H1 (cell line): Measurements from ENCODE around the gene ZNF768. TPM values are rescaled to one million over a fixed set of nuclear protein-coding genes. Genes with fewer than 3 reads are reported as not detected.

Source experiments
- CTCF ChIA-PET: fragments of 300-600 bp; sonication (Branson Sonifier 250); formaldehyde crosslinking; loops from one replicate; lab custom pipeline; 2021; ENCODE audit not compliant: partially characterized antibody; lab: Charles Lee
- POLR2A ChIA-PET: fragments of 300-600 bp; sonication (Branson Sonifier 250); formaldehyde crosslinking; loops from one replicate; lab custom pipeline; 2021; ENCODE audit warnings: inconsistent platforms; ENCODE audit not compliant: partially characterized antibody; lab: Charles Lee
- DNase-seq, 2 experiments: peaks; one replicate each; pipeline versions ENCODE4 v3.0.0 to v3.0.0-alpha.2; 2010 to 2022; ENCODE audit warnings: low spot score in 2 of 2, low read depth in 1 of 2, mixed read lengths in 1 of 2
- FAIRE-seq: peaks from 2 replicates; lab custom pipeline; 2011; peaks lifted over from hg19 to GRCh38; lab: Jason Lieb, UNC
- H2AFZ ChIP-seq: 2 replicates; pipeline ENCODE4 v1.8.1; 2012; ENCODE audit warnings: low read length, inconsistent platforms
- H2AK5ac ChIP-seq: 2 replicates; pipeline ENCODE4 v1.6.1; 2013; ENCODE audit warnings: low read depth, low read length
- H2BK120ac ChIP-seq: replicated peaks from 2 replicates; pipeline ENCODE3; 2013; ENCODE audit warnings: low read depth, low read length, inconsistent platforms
- H2BK12ac ChIP-seq: 2 replicates; pipeline ENCODE4 v1.6.1; 2013; ENCODE audit warnings: low read depth, low read length
- H2BK15ac ChIP-seq: 2 replicates; pipeline ENCODE4 v1.6.1; 2013; ENCODE audit warnings: low read length
- H2BK20ac ChIP-seq: 2 replicates; pipeline ENCODE4 v1.6.1; 2013; ENCODE audit warnings: low read length
- H2BK5ac ChIP-seq: 2 replicates; pipeline ENCODE4 v1.6.1; 2013; ENCODE audit warnings: low read depth, low read length
- H3K14ac ChIP-seq: 2 replicates; pipeline ENCODE4 v1.6.1; 2013; ENCODE audit warnings: inconsistent platforms; ENCODE audit not compliant: insufficient read length
- H3K18ac ChIP-seq: 2 replicates; pipeline ENCODE4 v1.6.1; 2013; ENCODE audit warnings: low read length; ENCODE audit errors: extremely low read depth
- H3K23ac ChIP-seq: 2 replicates; pipeline ENCODE4 v1.6.1; 2013; ENCODE audit warnings: inconsistent platforms; ENCODE audit not compliant: insufficient read length
- H3K23me2 ChIP-seq: 2 replicates; pipeline ENCODE4 v1.6.1; 2013; ENCODE audit warnings: low read depth, low read length
- H3K27ac ChIP-seq: 2 replicates; pipeline ENCODE4 v1.6.1; 2011; ENCODE audit warnings: low read depth, low read length, inconsistent platforms
- H3K27me3 ChIP-seq, 4 experiments: replicated peaks in 1 of 4; 1 replicate in 1 of 4; 2 replicates in 3 of 4; pipeline versions ENCODE4 v1.6.1 to v1.8.1; 2011 to 2013; ENCODE audit warnings: low read length in 3 of 4, mild to moderate bottlenecking in 3 of 4, inconsistent platforms in 2 of 4, mixed read lengths in 2 of 4, moderate library complexity in 1 of 4; ENCODE audit not compliant: control insufficient read depth in 3 of 4, insufficient read depth in 3 of 4; ENCODE audit errors: extremely low read depth in 1 of 4
- H3K36me3 ChIP-seq, 4 experiments: 2 replicates each; pipeline versions ENCODE4 v1.6.1 to v1.8.1; 2011 to 2013; ENCODE audit warnings: mild to moderate bottlenecking in 4 of 4, low read length in 3 of 4, moderate library complexity in 2 of 4, control low read depth in 1 of 4, inconsistent platforms in 1 of 4; ENCODE audit not compliant: insufficient read depth in 4 of 4, control insufficient read depth in 2 of 4
- H3K4ac ChIP-seq: replicated peaks from 2 replicates; pipeline ENCODE3; 2013; ENCODE audit warnings: low read length, low read depth, mixed read lengths, inconsistent platforms; ENCODE audit not compliant: insufficient read length
- H3K4me1 ChIP-seq, 4 experiments: replicated peaks in 1 of 4; 1 replicate in 1 of 4; 2 replicates in 3 of 4; pipeline versions ENCODE4 v1.6.1 to v1.8.1; 2011 to 2013; ENCODE audit warnings: low read length in 3 of 4, inconsistent platforms in 2 of 4, mixed read lengths in 1 of 4; ENCODE audit not compliant: insufficient read depth in 4 of 4, control insufficient read depth in 3 of 4
- H3K4me2 ChIP-seq, 2 experiments: 2 replicates each; pipeline versions ENCODE4 v1.6.1 to v1.8.1; 2011 to 2013; ENCODE audit warnings: low read depth in 2 of 2, low read length in 2 of 2, control low read depth in 1 of 2, inconsistent platforms in 1 of 2, mild to moderate bottlenecking in 1 of 2; ENCODE audit not compliant: insufficient read depth in 1 of 2
- H3K4me3 ChIP-seq, 4 experiments: fragments of 200-600, 300-600 bp in 1 of 4; sonication (generic), shearing (Covaris generic), sonication (Bioruptor Twin) in 1 of 4; 2 replicates each; pipeline versions ENCODE4 v1.5.1 to v1.8.1; 2011 to 2016; ENCODE audit warnings: low read length in 4 of 4, low read depth in 3 of 4, control low read depth in 2 of 4, inconsistent platforms in 2 of 4, mild to moderate bottlenecking in 2 of 4, mixed read lengths in 1 of 4, moderate library complexity in 1 of 4; ENCODE audit not compliant: insufficient read depth in 2 of 4; ENCODE audit errors: extremely low read depth in 1 of 4
- H3K56ac ChIP-seq: replicated peaks from 2 replicates; pipeline ENCODE3; 2013; ENCODE audit warnings: low read depth, mild to moderate bottlenecking, mixed read lengths, low read length, inconsistent platforms; ENCODE audit not compliant: insufficient read length
- H3K79me1 ChIP-seq: 2 replicates; pipeline ENCODE4 v1.6.1; 2013; ENCODE audit warnings: low read depth, low read length, control low read depth
- H3K79me2 ChIP-seq, 2 experiments: 2 replicates each; pipeline versions ENCODE4 v1.6.1 to v1.8.1; 2012 to 2013; ENCODE audit warnings: low read length in 2 of 2, mild to moderate bottlenecking in 2 of 2, inconsistent platforms in 1 of 2; ENCODE audit not compliant: insufficient read depth in 2 of 2, control insufficient read depth in 1 of 2
- H3K9ac ChIP-seq, 4 experiments: replicated peaks in 1 of 4; 1 replicate in 1 of 4; 2 replicates in 3 of 4; pipeline versions ENCODE4 v1.6.1 to v1.8.1; 2011 to 2013; ENCODE audit warnings: low read depth in 3 of 4, low read length in 3 of 4, control low read depth in 2 of 4, mild to moderate bottlenecking in 2 of 4, moderate library complexity in 2 of 4, inconsistent platforms in 1 of 4; ENCODE audit errors: extremely low read depth in 1 of 4
- H3K9me3 ChIP-seq, 2 experiments: 2 replicates each; pipeline versions ENCODE4 v1.6.1 to v1.8.1; 2012 to 2013; ENCODE audit warnings: mild to moderate bottlenecking in 2 of 2, moderate library complexity in 2 of 2, control low read depth in 1 of 2, inconsistent platforms in 1 of 2, low read depth in 1 of 2, low read length in 1 of 2, mixed read lengths in 1 of 2; ENCODE audit not compliant: insufficient read depth in 2 of 2
- H4K20me1 ChIP-seq, 2 experiments: replicated peaks in 1 of 2; 2 replicates each; pipeline versions ENCODE3 to v1.8.1; 2011 to 2013; ENCODE audit warnings: inconsistent platforms in 2 of 2, low read length in 2 of 2, mild to moderate bottlenecking in 1 of 2; ENCODE audit not compliant: insufficient read depth in 2 of 2, control insufficient read depth in 1 of 2
- H4K5ac ChIP-seq: 2 replicates; pipeline ENCODE4 v1.6.1; 2013; ENCODE audit warnings: low read length, low read depth, mixed read lengths, inconsistent platforms; ENCODE audit not compliant: insufficient read length
- H4K8ac ChIP-seq: 2 replicates; pipeline ENCODE4 v1.8.0; 2013; ENCODE audit warnings: mild to moderate bottlenecking, moderate library complexity, low read length, inconsistent platforms; ENCODE audit not compliant: insufficient read depth; ENCODE audit errors: extremely low read depth
- H4K91ac ChIP-seq: replicated peaks from 2 replicates; pipeline ENCODE3; 2013; ENCODE audit warnings: low read length, mixed read lengths, inconsistent platforms; ENCODE audit not compliant: insufficient read length
- CEBPB ChIP-seq: IDR thresholded peaks from 2 replicates; pipeline ENCODE4 v1.6.1; 2012; ENCODE audit warnings: low read depth, low read length
- FOSL1 ChIP-seq: IDR thresholded peaks from 2 replicates; pipeline ENCODE4 v1.6.1; 2011; ENCODE audit warnings: mild to moderate bottlenecking, low read depth, low read length, moderate library complexity; ENCODE audit not compliant: insufficient read depth
- GTF2F1 ChIP-seq: IDR thresholded peaks from 2 replicates; pipeline ENCODE4 v1.6.1; 2012; ENCODE audit warnings: low read depth, low read length, improper control_type of control experiment, borderline replicate concordance
- JUND ChIP-seq: IDR thresholded peaks from 2 replicates; pipeline ENCODE4 v1.6.1; 2011; ENCODE audit warnings: mild to moderate bottlenecking, improper control_type of control experiment, low read length
- KDM4A ChIP-seq: IDR thresholded peaks from one replicate; pipeline ENCODE4 v1.7.1; 2012; ENCODE audit warnings: low read depth, mild to moderate bottlenecking, moderate library complexity, low read length, inconsistent platforms; ENCODE audit not compliant: severe bottlenecking
- SP4 ChIP-seq: IDR thresholded peaks from 2 replicates; pipeline ENCODE4 v1.6.1; 2012; ENCODE audit warnings: low read length, inconsistent platforms
- TBP ChIP-seq: IDR thresholded peaks from 2 replicates; pipeline ENCODE4 v1.6.1; 2011; ENCODE audit warnings: low read depth, low read length, improper control_type of control experiment
- WGBS, 2 experiments: shearing (Covaris generic) in 1 of 2; methylation state at CpG; one replicate each; pipeline versions ENCODE4 v1.1.6 to v1.1.7; 2013 to 2015; ENCODE audit warnings: low lambda C conversion rate in 2 of 2, mixed read lengths in 2 of 2, inconsistent platforms in 1 of 2, low coverage in 1 of 2, missing lambda C conversion rate in 1 of 2; ENCODE audit not compliant: insufficient replicate concordance in 2 of 2, insufficient coverage in 1 of 2, insufficient read length in 1 of 2; ENCODE audit errors: extremely low coverage in 1 of 2, missing lambda C conversion rate in 1 of 2; 5-methylcytosine and 5-hydroxymethylcytosine counted together
- polyA plus RNA-seq, 7 experiments: library from polyadenylated mRNA; depleted of rRNA in 3 of 7; stranded (reverse) in 5 of 7; unstranded in 2 of 7; fragments of >200 nt in 5 of 7; fragments of 200-250 nt in 2 of 7; gene quantifications; 1 replicate in 5 of 7; 2 replicates in 1 of 7; 4 replicates in 1 of 7; pipeline versions ENCODE4 v1.2.1 to v1.2.3, GENCODE V29; 2011 to 2013; ENCODE audit warnings: missing spikeins in 2 of 7, mixed read lengths in 2 of 7
- total RNA-seq: library from RNA; stranded (reverse); fragmentation: NEBNext Ultra II Directional; extraction: Animal tissue kit (Norgen Biotek cat#: 25700); gene quantifications from 2 replicates; pipeline ENCODE4 v1.2.1, GENCODE V29; 2021
- TF ChIP-seq, protein P1 (sequence below): IDR thresholded peaks from 2 replicates; pipeline ENCODE4 v1.6.1; 2012; ENCODE audit warnings: inconsistent platforms
- TF ChIP-seq, protein P2 (sequence below): IDR thresholded peaks from 2 replicates; pipeline ENCODE4 v1.6.1; 2011; ENCODE audit warnings: low read depth, mild to moderate bottlenecking, low read length; ENCODE audit not compliant: insufficient read depth
- TF ChIP-seq, protein P3 (sequence below): IDR thresholded peaks from 2 replicates; pipeline ENCODE4 v1.6.1; 2012; ENCODE audit warnings: low read length, inconsistent platforms

The ZNF768 gene
- total and polyA plus RNA-seq, 2 of the 8 experiments (the other 6 are each of a cell fraction or from before 2014, with no cell fraction given), result 36.1 to 47.7 TPM

GRCh38 chr16:30509081-30509765 is 17.1 kb downstream of the ZNF768 start:
- no peak overlapping the region for H2BK12ac ChIP-seq
- WGBS, 2 experiments, result 85% methylated on average over 4 of the region's 4 CpGs; no CpG with 5 or more reads in 1 of the 2 experiments
- no peak overlapping the region for H2BK15ac ChIP-seq
- TF ChIP-seq, protein P1, sequence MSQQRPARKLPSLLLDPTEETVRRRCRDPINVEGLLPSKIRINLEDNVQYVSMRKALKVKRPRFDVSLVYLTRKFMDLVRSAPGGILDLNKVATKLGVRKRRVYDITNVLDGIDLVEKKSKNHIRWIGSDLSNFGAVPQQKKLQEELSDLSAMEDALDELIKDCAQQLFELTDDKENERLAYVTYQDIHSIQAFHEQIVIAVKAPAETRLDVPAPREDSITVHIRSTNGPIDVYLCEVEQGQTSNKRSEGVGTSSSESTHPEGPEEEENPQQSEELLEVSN, result no peak
- TF ChIP-seq, protein P2, sequence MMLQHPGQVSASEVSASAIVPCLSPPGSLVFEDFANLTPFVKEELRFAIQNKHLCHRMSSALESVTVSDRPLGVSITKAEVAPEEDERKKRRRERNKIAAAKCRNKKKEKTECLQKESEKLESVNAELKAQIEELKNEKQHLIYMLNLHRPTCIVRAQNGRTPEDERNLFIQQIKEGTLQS, result no peak
- no peak for TF ChIP-seq TBP
- TF ChIP-seq, protein P3, sequence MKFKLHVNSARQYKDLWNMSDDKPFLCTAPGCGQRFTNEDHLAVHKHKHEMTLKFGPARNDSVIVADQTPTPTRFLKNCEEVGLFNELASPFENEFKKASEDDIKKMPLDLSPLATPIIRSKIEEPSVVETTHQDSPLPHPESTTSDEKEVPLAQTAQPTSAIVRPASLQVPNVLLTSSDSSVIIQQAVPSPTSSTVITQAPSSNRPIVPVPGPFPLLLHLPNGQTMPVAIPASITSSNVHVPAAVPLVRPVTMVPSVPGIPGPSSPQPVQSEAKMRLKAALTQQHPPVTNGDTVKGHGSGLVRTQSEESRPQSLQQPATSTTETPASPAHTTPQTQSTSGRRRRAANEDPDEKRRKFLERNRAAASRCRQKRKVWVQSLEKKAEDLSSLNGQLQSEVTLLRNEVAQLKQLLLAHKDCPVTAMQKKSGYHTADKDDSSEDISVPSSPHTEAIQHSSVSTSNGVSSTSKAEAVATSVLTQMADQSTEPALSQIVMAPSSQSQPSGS, result no peak
- no peak for TF ChIP-seq CEBPB
- no peak for TF ChIP-seq JUND
- no peak for TF ChIP-seq GTF2F1
- TF ChIP-seq KDM4A, result no peak
- TF ChIP-seq SP4, result no peak
- TF ChIP-seq FOSL1, result no peak

More at GRCh38 chr16:30509081-30509765, 17.1 kb downstream of the ZNF768 start:
- Histone ChIP-seq H3K4me1 (no peaks in the 10 kb centered on the region), H3K27me3 (peaks cover 0 to 2% (median 0%) of the 10 kb centered on the region in 4 experiments; a peak in 1 of 7 replicates), H4K91ac (no peak overlapping the region), H2AK5ac (no peak overlapping the region), H3K4me3 (no peak overlapping the region), H4K5ac (no peak overlapping the region), H2BK120ac (no peak overlapping the region), H2BK5ac (no peak overlapping the region), H3K27ac (no peak overlapping the region), H3K18ac (no peak overlapping the region), H3K14ac (no peak overlapping the region), H3K9me3 (no peaks in the 10 kb centered on the region), H3K4me2 (no peak overlapping the region), H3K23me2 (no peaks in the 10 kb centered on the region), H3K79me2 (no peaks in the 10 kb centered on the region), H3K36me3 (no peaks in the 10 kb centered on the region), H4K8ac (no peak overlapping the region), H3K9ac (no peak overlapping the region), H4K20me1 (no peaks in the 10 kb centered on the region), H3K4ac (no peak overlapping the region), H3K79me1 (no peaks in the 10 kb centered on the region), H3K23ac (no peak overlapping the region), H3K56ac (no peak overlapping the region), H2AFZ (no peak overlapping the region), H2BK20ac (no peak overlapping the region)
- POLR2A ChIA-PET, result interaction anchor here (0.9 kb wide), 1 partner anchor 35 kb away, joined by 3 read pairs; no protein-coding TSS in a partner anchor
- no peak for DNase-seq
- CTCF ChIA-PET, result interaction anchor here (0.6 to 2.9 kb wide), 10 partner anchors 9 to 154 kb away, joined by 3 to 13 read pairs (median 5); partner anchors contain the start of genes DCTPP1 and ZNF785
- FAIRE-seq, result no peak
